Vagina (tissue), 2 donors: ENCODE measurements around the gene RPL7L1.
"Not testable (repeated sequence)": the region's sequence is repeated elsewhere in the genome, so short reads cannot be mapped to it uniquely, and the experiment has no call there.

Experiments
- POLR2A ChIP-seq, 2 donors: fragments of 450-650 bp; IDR thresholded peaks; one replicate each; pipeline ENCODE4 v1.6.1; 2017; ENCODE audit warnings: antibody characterized with exemption in 2 of 2, mild to moderate bottlenecking in 2 of 2, moderate library complexity in 2 of 2
- POLR2AphosphoS5 ChIP-seq, 2 donors: sonication (generic); formaldehyde crosslinking; IDR thresholded peaks; one replicate each; pipeline ENCODE4 v1.9.0; 2017; ENCODE audit warnings: antibody characterized with exemption in 2 of 2, mild to moderate bottlenecking in 2 of 2, low read depth in 1 of 2; ENCODE audit not compliant: insufficient read depth in 1 of 2

GRCh38 chr6:42880240-42880817 lies 913 bp downstream of the RPL7L1 start:
- not testable (repeated sequence) for TF ChIP-seq POLR2AphosphoS5 (IDR thresholded peaks at IDR 0.05; ENCODE audit: insufficient read depth in 1 of 2, low read depth in 1 of 2); POLR2A (IDR thresholded peaks at IDR 0.05)
